Prostate gland (tissue), 2 donors: ENCODE data around the gene LIMCH1.

Experiments
- POLR2AphosphoS5 ChIP-seq: sonication (generic); formaldehyde crosslinking; IDR thresholded peaks from one replicate; pipeline ENCODE4 v1.6.1; 2017; ENCODE audit warnings: antibody characterized with exemption
- TF ChIP-seq, protein P1 (sequence below), 4 experiments: fragments of 200-600 bp in 2 of 4; fragments of 450-650 bp in 2 of 4; sonication (generic) in 2 of 4; IDR thresholded peaks; 1 replicate in 3 of 4; 2 replicates in 1 of 4; pipeline ENCODE4 v1.5.1; 2016 to 2019; ENCODE audit warnings: antibody characterized with exemption in 4 of 4, mild to moderate bottlenecking in 2 of 4, moderate library complexity in 2 of 4

DNA sequence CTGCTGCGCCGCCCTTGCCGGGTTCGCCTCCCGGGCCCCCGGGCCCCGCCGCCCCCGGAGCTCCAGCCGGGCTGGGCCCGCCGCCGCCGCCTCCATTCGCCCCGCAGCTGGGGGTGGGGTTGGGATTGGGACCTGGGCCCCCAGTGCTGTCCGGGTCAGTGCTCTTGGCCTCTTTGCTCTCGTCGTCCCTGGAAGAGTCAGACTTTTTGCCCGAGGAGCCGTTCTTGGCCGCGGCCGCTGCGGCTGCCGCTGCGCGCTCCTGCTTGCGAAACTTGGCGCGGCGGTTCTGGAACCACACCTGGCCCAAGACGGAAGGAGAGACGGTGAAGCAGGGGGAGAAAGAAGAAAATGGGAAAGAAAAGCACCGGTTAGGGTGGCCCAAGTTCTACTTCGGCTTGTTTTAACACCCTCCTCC lies 208.1 kb downstream of the LIMCH1 start:
- no peak for TF ChIP-seq POLR2AphosphoS5
- TF ChIP-seq, protein P1, sequence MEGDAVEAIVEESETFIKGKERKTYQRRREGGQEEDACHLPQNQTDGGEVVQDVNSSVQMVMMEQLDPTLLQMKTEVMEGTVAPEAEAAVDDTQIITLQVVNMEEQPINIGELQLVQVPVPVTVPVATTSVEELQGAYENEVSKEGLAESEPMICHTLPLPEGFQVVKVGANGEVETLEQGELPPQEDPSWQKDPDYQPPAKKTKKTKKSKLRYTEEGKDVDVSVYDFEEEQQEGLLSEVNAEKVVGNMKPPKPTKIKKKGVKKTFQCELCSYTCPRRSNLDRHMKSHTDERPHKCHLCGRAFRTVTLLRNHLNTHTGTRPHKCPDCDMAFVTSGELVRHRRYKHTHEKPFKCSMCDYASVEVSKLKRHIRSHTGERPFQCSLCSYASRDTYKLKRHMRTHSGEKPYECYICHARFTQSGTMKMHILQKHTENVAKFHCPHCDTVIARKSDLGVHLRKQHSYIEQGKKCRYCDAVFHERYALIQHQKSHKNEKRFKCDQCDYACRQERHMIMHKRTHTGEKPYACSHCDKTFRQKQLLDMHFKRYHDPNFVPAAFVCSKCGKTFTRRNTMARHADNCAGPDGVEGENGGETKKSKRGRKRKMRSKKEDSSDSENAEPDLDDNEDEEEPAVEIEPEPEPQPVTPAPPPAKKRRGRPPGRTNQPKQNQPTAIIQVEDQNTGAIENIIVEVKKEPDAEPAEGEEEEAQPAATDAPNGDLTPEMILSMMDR (IDR thresholded peaks at IDR 0.05), result no peak
